ENCODE results near the gene QDPR.

Gene QDPR

GRCh38 chr4:17517664-17518063 is 5.8 kb upstream of the QDPR start:
- DNase-seq (ENCODE audit: low read depth in 1 of 2, low spot score in 1 of 2): no peak
- in situ Hi-C loops (cut with HindIII; ENCODE audit: low pct_unique_long_range_greater_than_20kb, low sequenced_read_pairs): no loop called here

GRCh38 chr4:17516980-17517379 is 5.1 kb upstream of the QDPR start:
- DNase-seq (ENCODE audit: low read depth in 1 of 2, low spot score in 1 of 2): no peak
- TF ChIP-seq JUND (IDR thresholded peaks at IDR 0.05; ENCODE audit: low read depth): no peak
- in situ Hi-C loops (cut with HindIII; ENCODE audit: low pct_unique_long_range_greater_than_20kb, low sequenced_read_pairs): no loop called here

More at GRCh38 chr4:17517664-17518063, 5.8 kb upstream of the QDPR start:
- TF ChIP-seq JUND (IDR thresholded peaks at IDR 0.05; ENCODE audit: low read depth): no peak

DNA sequence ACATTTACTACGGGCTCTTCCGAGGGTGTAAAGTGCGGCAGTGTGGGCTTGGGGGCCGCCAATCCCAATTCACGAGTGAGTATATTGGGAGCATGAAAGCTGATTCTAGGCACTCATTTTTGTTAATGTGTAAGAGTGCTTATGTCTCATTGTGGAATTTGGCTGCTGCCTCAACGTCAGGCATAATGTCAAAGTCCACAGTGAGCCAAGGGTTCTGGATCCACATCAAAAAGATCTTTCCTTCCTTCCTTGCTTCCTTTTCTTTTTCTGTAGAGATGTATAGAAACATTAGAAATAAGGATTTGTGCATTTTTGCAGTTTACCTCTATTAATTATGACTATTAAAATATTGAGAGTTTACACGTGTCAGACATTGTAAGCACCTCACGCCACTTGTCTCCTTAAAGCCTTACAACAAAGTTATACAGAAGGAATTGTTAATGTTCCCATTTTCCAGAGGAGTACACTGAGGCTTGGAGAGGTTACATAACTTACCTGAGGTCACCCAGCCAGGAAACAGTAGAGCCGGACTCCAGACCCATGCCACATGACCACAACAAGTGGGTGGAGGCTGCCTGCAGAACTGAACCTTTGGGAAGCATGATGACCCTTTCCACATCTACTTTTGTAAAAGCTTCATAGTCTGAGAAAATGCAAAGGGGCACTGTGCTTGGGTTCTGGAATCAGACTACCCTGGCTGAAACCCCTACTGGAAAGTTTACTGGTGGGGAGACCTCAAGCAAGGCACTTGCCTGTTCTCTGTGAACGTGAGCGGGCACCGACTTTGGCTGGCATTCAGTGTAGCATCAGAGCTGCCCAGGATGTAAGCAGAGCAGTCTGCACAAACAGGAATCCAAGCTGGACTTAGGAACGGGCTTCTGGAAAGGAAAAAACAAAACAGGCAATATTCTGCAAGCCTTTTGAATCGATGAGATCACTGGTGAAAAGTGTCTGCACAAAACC is 3.8 kb upstream of the QDPR start:
- DNase-seq (ENCODE audit: low read depth in 1 of 2, low spot score in 1 of 2): no peak
- in situ Hi-C loops (cut with HindIII; ENCODE audit: low pct_unique_long_range_greater_than_20kb, low sequenced_read_pairs): no loop called here
- no peak for TF ChIP-seq JUND (IDR thresholded peaks at IDR 0.05; ENCODE audit: low read depth)

DNA sequence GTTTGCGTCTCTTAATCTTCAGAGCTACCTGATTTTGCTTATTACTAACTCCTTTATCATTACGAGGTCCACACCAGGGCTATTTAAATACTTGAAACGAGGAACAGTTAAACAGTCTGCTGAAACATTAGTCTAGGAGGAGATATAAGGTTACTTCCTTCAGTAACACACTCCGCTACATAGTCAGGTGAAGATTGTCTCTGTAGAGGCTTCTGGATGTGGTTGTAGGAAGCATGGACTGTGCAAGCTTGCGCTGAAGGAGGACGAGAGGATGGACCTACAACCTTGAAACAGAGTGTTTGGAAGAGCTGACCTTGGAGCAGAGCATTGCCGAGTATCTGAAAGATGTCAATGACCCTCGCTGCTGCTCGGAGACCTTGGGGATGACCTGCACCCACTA is 3.0 kb upstream of the QDPR start, which contains the start of gene CLRN2:
Gene CLRN2, plus strand, starts transcription at position 301 of the 400 bp plus-strand sequence. CDS start 102 bp downstream, outside the sequence.
- no peak for TF ChIP-seq JUND (IDR thresholded peaks at IDR 0.05; ENCODE audit: low read depth)
- in situ Hi-C loops (cut with HindIII; ENCODE audit: low pct_unique_long_range_greater_than_20kb, low sequenced_read_pairs): no loop called here
- no peak for DNase-seq (ENCODE audit: low read depth in 1 of 2, low spot score in 1 of 2)

DNA sequence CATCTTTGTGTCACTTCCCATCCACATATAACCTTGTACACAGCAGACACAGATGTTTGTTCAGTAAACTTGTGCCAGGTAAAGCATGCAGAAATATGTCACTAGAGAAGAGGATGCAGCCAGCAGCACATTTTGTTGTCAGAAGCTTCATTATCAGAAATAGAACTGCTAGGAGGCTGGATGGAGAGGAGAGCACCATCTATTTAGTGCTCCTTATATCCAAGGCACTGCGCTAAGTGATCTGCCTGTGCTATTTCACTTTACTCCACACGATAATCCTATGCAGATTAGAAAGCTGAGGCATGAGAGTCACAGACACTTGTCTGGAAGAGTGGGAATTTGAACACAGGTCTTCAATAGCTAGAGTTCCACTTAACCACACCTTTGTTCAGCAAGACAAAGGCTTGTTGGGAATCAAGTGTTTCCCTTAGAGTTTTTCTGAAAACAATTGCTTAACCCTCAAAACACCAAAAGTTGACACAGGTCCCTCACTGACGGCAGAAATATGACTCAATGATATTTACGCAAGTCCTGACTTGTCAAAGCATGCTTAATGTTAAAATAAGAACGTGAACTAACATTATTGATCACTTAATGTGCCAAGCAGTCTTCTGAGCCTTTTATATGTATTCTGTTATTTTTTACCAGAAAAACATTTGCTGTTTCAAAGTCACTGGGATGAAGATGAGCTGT is 1.2 kb upstream of the QDPR start:
- no peak for DNase-seq (ENCODE audit: low read depth in 1 of 2, low spot score in 1 of 2)
- no peak for TF ChIP-seq JUND (IDR thresholded peaks at IDR 0.05; ENCODE audit: low read depth)
- in situ Hi-C loops (cut with HindIII; ENCODE audit: low pct_unique_long_range_greater_than_20kb, low sequenced_read_pairs): no loop called here

GRCh38 chr4:17511509-17511949 is 361 bp downstream of the QDPR start:
- TF ChIP-seq JUND (IDR thresholded peaks at IDR 0.05; ENCODE audit: low read depth): no peak
- in situ Hi-C loops (cut with HindIII; ENCODE audit: low pct_unique_long_range_greater_than_20kb, low sequenced_read_pairs): no loop called here
- peak in 1 of 2 experiments; percentile 39 for DNase-seq (ENCODE audit: low read depth in 1 of 2, low spot score in 1 of 2)

- TF ChIP-seq JUND (IDR thresholded peaks at IDR 0.05; ENCODE audit: low read depth): no peak
- DNase-seq (ENCODE audit: low read depth in 1 of 2, low spot score in 1 of 2): no peak
- in situ Hi-C loops (cut with HindIII; ENCODE audit: low pct_unique_long_range_greater_than_20kb, low sequenced_read_pairs): no loop called here
Observed at GRCh38 chr4:17511051-17511450, 839 bp downstream of the QDPR start.

- DNase-seq (ENCODE audit: low read depth in 1 of 2, low spot score in 1 of 2): no peak
- in situ Hi-C loops (cut with HindIII; ENCODE audit: low pct_unique_long_range_greater_than_20kb, low sequenced_read_pairs): no loop called here
- TF ChIP-seq JUND (IDR thresholded peaks at IDR 0.05; ENCODE audit: low read depth): no peak
Observed at GRCh38 chr4:17510582-17510981, 1.3 kb downstream of the QDPR start.

- in situ Hi-C loops (cut with HindIII; ENCODE audit: low pct_unique_long_range_greater_than_20kb, low sequenced_read_pairs): no loop called here
- no peak for TF ChIP-seq JUND (IDR thresholded peaks at IDR 0.05; ENCODE audit: low read depth)
- no peak for DNase-seq (ENCODE audit: low read depth in 1 of 2, low spot score in 1 of 2)
Observed at GRCh38 chr4:17504081-17504480, 7.8 kb downstream of the QDPR start.

DNA sequence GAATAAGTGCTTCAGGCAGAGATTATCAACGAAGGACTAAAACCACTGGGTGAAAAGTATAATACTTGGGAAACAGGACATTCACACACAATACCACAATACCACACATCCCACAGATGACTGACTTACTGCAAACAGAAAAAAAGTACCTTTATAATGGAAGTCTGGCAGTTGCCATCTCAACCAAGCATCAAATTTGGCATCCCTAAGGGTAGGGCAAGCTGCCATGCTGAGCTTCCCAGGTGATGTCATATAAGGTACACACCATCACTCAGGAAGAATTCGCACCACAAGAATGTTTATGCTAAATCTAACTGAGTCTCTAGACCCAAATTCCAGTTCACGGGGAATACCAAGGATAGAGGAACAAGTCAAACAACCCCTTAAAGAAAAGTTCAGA is 9.1 kb downstream of the QDPR start:
- TF ChIP-seq JUND (IDR thresholded peaks at IDR 0.05; ENCODE audit: low read depth): no peak
- DNase-seq (ENCODE audit: low read depth in 1 of 2, low spot score in 1 of 2): peak in 1 of 2 experiments; percentile 70
- in situ Hi-C loops (cut with HindIII; ENCODE audit: low pct_unique_long_range_greater_than_20kb, low sequenced_read_pairs): no loop called here

GRCh38 chr4:17500574-17500973 is 11.3 kb downstream of the QDPR start:
- in situ Hi-C loops (cut with HindIII; ENCODE audit: low pct_unique_long_range_greater_than_20kb, low sequenced_read_pairs): no loop called here
- DNase-seq (ENCODE audit: low read depth in 1 of 2, low spot score in 1 of 2): no peak
- no peak for TF ChIP-seq JUND (IDR thresholded peaks at IDR 0.05; ENCODE audit: low read depth)

DNA sequence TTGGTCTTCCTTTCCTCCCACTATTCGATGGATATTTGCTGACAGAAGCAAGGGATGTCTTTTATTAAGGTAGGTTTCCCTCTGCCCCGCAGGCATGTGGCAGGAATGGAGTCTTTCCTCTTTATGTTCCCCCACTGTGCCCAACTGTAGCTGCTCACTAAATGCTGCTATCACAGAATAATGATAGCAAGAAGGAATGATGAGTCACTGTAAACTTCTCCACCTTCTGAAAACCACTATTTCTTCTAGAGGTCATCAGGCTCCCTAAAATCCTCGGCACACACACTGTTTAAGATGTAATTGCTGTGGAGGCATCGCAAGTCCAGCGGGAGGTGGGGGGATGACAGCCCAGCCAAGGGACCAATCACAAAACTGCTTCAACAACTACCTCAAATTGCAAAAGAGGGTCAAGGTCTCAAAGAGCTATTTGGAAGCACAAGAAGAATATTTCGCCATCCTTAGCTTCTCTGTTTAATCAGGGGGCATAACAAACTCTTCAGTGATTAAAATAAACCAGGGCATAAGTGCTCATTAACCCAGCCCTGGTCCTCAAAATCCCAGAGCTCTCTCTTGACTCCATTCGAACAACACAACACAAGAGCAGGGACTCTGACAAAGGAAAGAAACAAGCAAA is 13.9 kb downstream of the QDPR start:
- no peak for TF ChIP-seq JUND (IDR thresholded peaks at IDR 0.05; ENCODE audit: low read depth)
- in situ Hi-C loops (cut with HindIII; ENCODE audit: low pct_unique_long_range_greater_than_20kb, low sequenced_read_pairs): no loop called here
- no peak for DNase-seq (ENCODE audit: low read depth in 1 of 2, low spot score in 1 of 2)

Measured in T47D (cell line).